HL-60 (cell line): ENCODE measurements around the gene FBXO40.

Source experiments
- GABPA ChIP-seq: IDR thresholded peaks from 2 replicates; pipeline ENCODE4 v1.6.1; 2012; ENCODE audit warnings: low read depth
- POLR2AphosphoS5 ChIP-seq: IDR thresholded peaks from 2 replicates; pipeline ENCODE4 v1.6.1; 2012; ENCODE audit warnings: low read depth
- REST ChIP-seq: IDR thresholded peaks from 2 replicates; pipeline ENCODE4 v1.6.1; 2012; ENCODE audit warnings: low read depth; ENCODE audit not compliant: insufficient replicate concordance
- SPI1 ChIP-seq: IDR thresholded peaks from 2 replicates; pipeline ENCODE4 v1.6.1; 2012; ENCODE audit warnings: low read depth, mild to moderate bottlenecking, borderline replicate concordance
- TF ChIP-seq, protein P1 (sequence below): IDR thresholded peaks from one replicate; pipeline ENCODE4 v1.5.1; 2011; ENCODE audit warnings: low read length, control low read depth, inconsistent platforms; ENCODE audit not compliant: insufficient read depth

- TF ChIP-seq GABPA: no peak
- TF ChIP-seq, protein P1, sequence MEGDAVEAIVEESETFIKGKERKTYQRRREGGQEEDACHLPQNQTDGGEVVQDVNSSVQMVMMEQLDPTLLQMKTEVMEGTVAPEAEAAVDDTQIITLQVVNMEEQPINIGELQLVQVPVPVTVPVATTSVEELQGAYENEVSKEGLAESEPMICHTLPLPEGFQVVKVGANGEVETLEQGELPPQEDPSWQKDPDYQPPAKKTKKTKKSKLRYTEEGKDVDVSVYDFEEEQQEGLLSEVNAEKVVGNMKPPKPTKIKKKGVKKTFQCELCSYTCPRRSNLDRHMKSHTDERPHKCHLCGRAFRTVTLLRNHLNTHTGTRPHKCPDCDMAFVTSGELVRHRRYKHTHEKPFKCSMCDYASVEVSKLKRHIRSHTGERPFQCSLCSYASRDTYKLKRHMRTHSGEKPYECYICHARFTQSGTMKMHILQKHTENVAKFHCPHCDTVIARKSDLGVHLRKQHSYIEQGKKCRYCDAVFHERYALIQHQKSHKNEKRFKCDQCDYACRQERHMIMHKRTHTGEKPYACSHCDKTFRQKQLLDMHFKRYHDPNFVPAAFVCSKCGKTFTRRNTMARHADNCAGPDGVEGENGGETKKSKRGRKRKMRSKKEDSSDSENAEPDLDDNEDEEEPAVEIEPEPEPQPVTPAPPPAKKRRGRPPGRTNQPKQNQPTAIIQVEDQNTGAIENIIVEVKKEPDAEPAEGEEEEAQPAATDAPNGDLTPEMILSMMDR: no peak
- no peak for TF ChIP-seq POLR2AphosphoS5
- no peak for TF ChIP-seq REST
- TF ChIP-seq SPI1: no peak
Observed at GRCh38 chr3:121630355-121630754, 37.2 kb downstream of the FBXO40 start.
